PC-9 (cell line): ENCODE results near the gene SLC17A7. TPM values are rescaled to one million over a fixed set of nuclear protein-coding genes. Genes with fewer than 3 reads are reported as not detected.

ENCODE experiments used
- BruUV-seq: library from RNA; stranded (reverse); fragments of 400-500 nt; replicated peaks from 2 replicates; lab custom pipeline; 2021; lab: Mats Ljungman, UMichigan
- CTCF ChIA-PET: fragments of 300-600 bp; sonication (Branson Sonifier 250); formaldehyde crosslinking; loops from one replicate; lab custom pipeline; 2022; ENCODE audit warnings: antibody characterized with exemption; lab: Charles Lee
- POLR2A ChIA-PET: fragments of 300-600 bp; sonication (Branson Sonifier 250); formaldehyde crosslinking; loops from one replicate; lab custom pipeline; 2022; ENCODE audit warnings: antibody characterized with exemption; ENCODE audit not compliant: unreplicated experiment; lab: Charles Lee
- DNase-seq, 2 experiments: peaks; one replicate each; pipeline versions ENCODE4 v3.0.0 to v3.0.0-alpha.2; 2015 to 2022; ENCODE audit warnings: mixed read lengths in 1 of 2
- H2AFZ ChIP-seq: fragments of 200-600 bp; sonication (generic); 2 replicates; pipeline ENCODE4 v1.8.1; 2017; ENCODE audit warnings: antibody characterized with exemption
- H3F3A ChIP-seq: fragments of 200-600 bp; sonication (generic); 2 replicates; pipeline ENCODE4 v1.8.1; 2017; ENCODE audit warnings: antibody characterized with exemption, mild to moderate bottlenecking, low read depth; ENCODE audit not compliant: insufficient read depth
- H3K27ac ChIP-seq: fragments of 200-600 bp; sonication (generic); 2 replicates; pipeline ENCODE4 v1.6.1; 2016; ENCODE audit warnings: mixed run types
- H3K27me3 ChIP-seq: fragments of 200-600 bp; sonication (generic); 2 replicates; pipeline ENCODE4 v1.6.1; 2016; ENCODE audit warnings: low read depth, mixed run types; ENCODE audit not compliant: insufficient read depth
- H3K36me3 ChIP-seq: fragments of 200-600 bp; sonication (generic); 2 replicates; pipeline ENCODE4 v1.6.1; 2016; ENCODE audit warnings: low read depth, mixed run types
- H3K4me1 ChIP-seq: fragments of 200-600 bp; sonication (generic); replicated peaks from 2 replicates; pipeline ENCODE4 v1.6.1; 2016; ENCODE audit warnings: mixed run types; ENCODE audit not compliant: insufficient read depth
- H3K4me2 ChIP-seq: fragments of 200-600 bp; sonication (generic); 2 replicates; pipeline ENCODE4 v1.6.1; 2017; ENCODE audit warnings: mixed run types
- H3K4me3 ChIP-seq: fragments of 200-600 bp; sonication (generic); 2 replicates; pipeline ENCODE4 v1.6.1; 2016; ENCODE audit warnings: mixed run types
- H3K79me2 ChIP-seq: fragments of 200-600 bp; sonication (generic); 2 replicates; pipeline ENCODE4 v1.6.1; 2017; ENCODE audit warnings: low read depth, mixed run types
- H3K9me2 ChIP-seq: fragments of 200-600 bp; sonication (generic); 2 replicates; pipeline ENCODE4 v1.8.1; 2017; ENCODE audit warnings: mild to moderate bottlenecking; ENCODE audit not compliant: insufficient read depth
- H3K9me3 ChIP-seq: fragments of 200-600 bp; sonication (generic); 2 replicates; pipeline ENCODE4 v1.8.1; 2016; ENCODE audit warnings: low read depth; ENCODE audit not compliant: insufficient read depth
- H4K20me1 ChIP-seq: fragments of 200-600 bp; sonication (generic); 2 replicates; pipeline ENCODE4 v1.8.1; 2017; ENCODE audit not compliant: insufficient read depth
- CTCF ChIP-seq: fragments of 200-600 bp; sonication (generic); conservative IDR thresholded peaks from 2 replicates; pipeline ENCODE4 v1.6.1; 2017; ENCODE audit warnings: mixed run types, antibody characterized with exemption, mild to moderate bottlenecking, moderate library complexity
- EZH2 ChIP-seq: fragments of 200-600 bp; sonication (generic); IDR thresholded peaks from 2 replicates; pipeline ENCODE4 v1.8.0; 2017; ENCODE audit warnings: antibody characterized with exemption, low read depth
- intact Hi-C: fragments of 100-400 bp; cut with micrococcal nuclease; formaldehyde crosslinking; loops from one replicate; pipeline ENCODE4 v1.10.0; 2022; ENCODE audit not compliant: unreplicated experiment
- total RNA-seq: library from RNA; stranded (reverse); gene quantifications from 2 replicates; pipeline ENCODE4 v1.2.3, GENCODE V29; 2021

Gene SLC17A7
- total RNA-seq, 1 experiment from 2014 or later: 0.68 TPM

GRCh38 chr19:49475995-49476880 is 34.9 kb upstream of the SLC17A7 start:
- no TSS peak for BruUV-seq
- Histone ChIP-seq H3K79me2 (no peaks in the 10 kb centered on the region), H3K4me2 (no peak overlapping the region), H3K4me1 (0 out of 2 replicates have a peak, but pooled peaks cover 3% of the 10 kb centered on the region), H3K9me2 (no peaks in the 10 kb centered on the region), H3K4me3 (no peak overlapping the region), H3K27me3 (0 out of 2 replicates have a peak, but pooled peaks cover 4% of the 10 kb centered on the region), H4K20me1 (no peaks in the 10 kb centered on the region), H3F3A (peaks cover 36% of the 10 kb centered on the region), H2AFZ (no peak overlapping the region), H3K27ac (no peak overlapping the region), H3K36me3 (no peaks in the 10 kb centered on the region), H3K9me3 (no peaks in the 10 kb centered on the region)
- CTCF ChIA-PET: interaction anchor here (0.6 kb wide), 2 partner anchors 87 to 456 kb away, joined by 3 to 5 read pairs; no protein-coding TSS in a partner anchor
- POLR2A ChIA-PET: no interaction called here
- intact Hi-C loops: no loop called here
- DNase-seq: no peak
- TF ChIP-seq EZH2: no peak
- peak; percentile 51; the same call in 1 of the 2 replicates for TF ChIP-seq CTCF

DNA sequence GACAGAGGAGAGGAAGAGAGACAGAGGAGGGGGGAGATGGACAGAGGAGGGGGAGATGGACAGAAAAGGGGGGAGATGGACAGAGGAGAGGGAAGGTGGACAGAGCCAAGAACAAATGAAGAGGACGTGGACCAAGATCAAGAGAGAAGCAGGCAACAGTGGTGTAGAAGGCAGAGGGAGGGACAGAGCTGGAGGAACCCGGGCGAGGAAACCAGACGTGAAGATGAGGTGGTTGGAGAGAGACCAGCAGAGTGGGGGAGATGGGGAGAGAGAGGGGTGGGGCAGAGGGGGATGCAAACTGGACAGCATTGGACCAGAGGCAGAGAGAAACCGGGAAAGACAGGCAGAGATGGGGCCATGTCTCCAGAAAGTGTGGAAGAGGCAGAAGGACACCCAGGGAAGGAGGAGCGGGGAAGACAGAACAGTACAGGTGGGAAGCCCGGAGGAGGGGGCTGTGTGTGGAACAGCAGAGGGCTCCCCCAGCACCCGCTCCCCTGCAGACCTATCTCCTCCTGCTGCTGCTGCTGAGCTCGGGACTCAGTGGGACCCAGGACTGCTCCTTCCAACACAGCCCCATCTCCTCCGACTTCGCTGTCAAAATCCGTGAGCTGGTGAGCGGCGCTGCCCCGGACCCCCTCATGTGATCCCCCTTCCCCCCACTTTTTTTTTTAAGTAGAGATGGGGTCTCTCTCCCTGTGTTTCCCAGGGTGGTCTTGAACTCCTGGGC is 34.0 kb upstream of the SLC17A7 start:
- BruUV-seq: no TSS peak
- POLR2A ChIA-PET: no interaction called here
- Histone ChIP-seq H2AFZ (no peak overlapping the region), H3K4me3 (no peak overlapping the region), H3K9me3 (no peaks in the 10 kb centered on the region), H3K27me3 (0 out of 2 replicates have a peak, but pooled peaks cover 4% of the 10 kb centered on the region), H3F3A (peaks cover 31% of the 10 kb centered on the region), H3K79me2 (no peaks in the 10 kb centered on the region), H3K4me1 (0 out of 2 replicates have a peak, but pooled peaks cover 3% of the 10 kb centered on the region), H4K20me1 (no peaks in the 10 kb centered on the region), H3K4me2 (no peak overlapping the region), H3K9me2 (no peaks in the 10 kb centered on the region), H3K36me3 (no peaks in the 10 kb centered on the region), H3K27ac (no peak overlapping the region)
- CTCF ChIA-PET: no interaction called here
- intact Hi-C loops: no loop called here
- DNase-seq: no peak
- no peak for TF ChIP-seq EZH2
- TF ChIP-seq CTCF: no peak

GRCh38 chr19:49474542-49474924 is 33.2 kb upstream of the SLC17A7 start:
- no peak overlapping the region for H3K27ac ChIP-seq
- 0 out of 2 replicates have a peak, but pooled peaks cover 3% of the 10 kb centered on the region for H3K4me1 ChIP-seq
- no peaks in the 10 kb centered on the region for H3K9me3 ChIP-seq
- H3K9me2 ChIP-seq: no peaks in the 10 kb centered on the region
- intact Hi-C loops: no loop called here
- H3F3A ChIP-seq: peaks cover 31% of the 10 kb centered on the region
- H2AFZ ChIP-seq: peak overlapping the region; percentile 98
- ChIA-PET POLR2A (no interaction called here), CTCF (no interaction called here)
- H3K36me3 ChIP-seq: no peaks in the 10 kb centered on the region
- peak overlapping the region; percentile 94 for H3K4me2 ChIP-seq
- H3K27me3 ChIP-seq: 0 out of 2 replicates have a peak, but pooled peaks cover 4% of the 10 kb centered on the region
- H3K4me3 ChIP-seq: peak overlapping the region; percentile 98
- no peak for DNase-seq
- H3K79me2 ChIP-seq: no peaks in the 10 kb centered on the region
- no TSS peak for BruUV-seq
- no peaks in the 10 kb centered on the region for H4K20me1 ChIP-seq
- TF ChIP-seq CTCF: no peak
- no peak for TF ChIP-seq EZH2
